IMR-90 (cell line): ENCODE results near the gene PPP2R5A.

Experiments used
- CHD1 ChIP-seq: IDR thresholded peaks from 2 replicates; pipeline ENCODE4 v1.6.1; 2012; ENCODE audit warnings: low read depth, low read length, improper control_type of control experiment
- FOS ChIP-seq: fragments of 150-350 bp; IDR thresholded peaks from 2 replicates; pipeline ENCODE4 v1.6.1; 2016; ENCODE audit warnings: low read depth, low read length
- MAFK ChIP-seq: IDR thresholded peaks from 2 replicates; pipeline ENCODE4 v1.6.1; 2012; ENCODE audit warnings: low read depth, low read length, improper control_type of control experiment
- NFE2L2 ChIP-seq: fragments of 150-350 bp; IDR thresholded peaks from 2 replicates; pipeline ENCODE4 v1.6.1; 2016; ENCODE audit warnings: low read depth, mild to moderate bottlenecking, low read length
- POLR2A ChIP-seq: IDR thresholded peaks from 2 replicates; pipeline ENCODE4 v1.6.1; 2012; ENCODE audit warnings: mild to moderate bottlenecking, low read depth, low read length
- USF2 ChIP-seq: fragments of 150-350 bp; IDR thresholded peaks from 2 replicates; pipeline ENCODE4 v1.6.1; 2017; ENCODE audit warnings: mild to moderate bottlenecking, antibody characterized with exemption, low read length, low read depth
- TF ChIP-seq, protein P1 (sequence below): conservative IDR thresholded peaks from 2 replicates; pipeline ENCODE4 v1.5.1; 2012; ENCODE audit warnings: mild to moderate bottlenecking, low read depth, low read length, improper control_type of control experiment

DNA sequence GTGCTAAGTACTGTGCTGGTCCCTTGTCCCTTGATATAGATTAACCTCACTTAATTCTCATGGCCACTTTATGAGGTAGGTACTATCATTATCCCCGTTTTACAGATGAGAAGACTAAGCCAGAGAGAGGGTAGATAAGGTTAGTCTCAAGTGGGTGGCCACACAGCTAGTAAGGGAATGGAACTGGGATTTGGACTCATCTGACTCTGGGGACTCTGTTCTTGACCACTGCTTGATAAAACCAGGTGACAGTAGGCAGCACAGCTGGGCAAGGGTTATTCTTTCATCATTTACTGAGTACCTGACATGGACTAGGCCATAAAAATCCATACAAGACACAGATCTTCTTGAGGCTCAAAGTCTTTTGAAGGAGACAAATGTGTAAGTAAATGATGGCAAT is 37.2 kb upstream of the PPP2R5A start:
- TF ChIP-seq, protein P1, sequence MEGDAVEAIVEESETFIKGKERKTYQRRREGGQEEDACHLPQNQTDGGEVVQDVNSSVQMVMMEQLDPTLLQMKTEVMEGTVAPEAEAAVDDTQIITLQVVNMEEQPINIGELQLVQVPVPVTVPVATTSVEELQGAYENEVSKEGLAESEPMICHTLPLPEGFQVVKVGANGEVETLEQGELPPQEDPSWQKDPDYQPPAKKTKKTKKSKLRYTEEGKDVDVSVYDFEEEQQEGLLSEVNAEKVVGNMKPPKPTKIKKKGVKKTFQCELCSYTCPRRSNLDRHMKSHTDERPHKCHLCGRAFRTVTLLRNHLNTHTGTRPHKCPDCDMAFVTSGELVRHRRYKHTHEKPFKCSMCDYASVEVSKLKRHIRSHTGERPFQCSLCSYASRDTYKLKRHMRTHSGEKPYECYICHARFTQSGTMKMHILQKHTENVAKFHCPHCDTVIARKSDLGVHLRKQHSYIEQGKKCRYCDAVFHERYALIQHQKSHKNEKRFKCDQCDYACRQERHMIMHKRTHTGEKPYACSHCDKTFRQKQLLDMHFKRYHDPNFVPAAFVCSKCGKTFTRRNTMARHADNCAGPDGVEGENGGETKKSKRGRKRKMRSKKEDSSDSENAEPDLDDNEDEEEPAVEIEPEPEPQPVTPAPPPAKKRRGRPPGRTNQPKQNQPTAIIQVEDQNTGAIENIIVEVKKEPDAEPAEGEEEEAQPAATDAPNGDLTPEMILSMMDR = no peak
- TF ChIP-seq POLR2A (no peak), FOS (no peak), CHD1 (no peak), USF2 (no peak), MAFK (no peak), NFE2L2 (no peak)
